8988T (cell line): Measurements from ENCODE around the gene MARCO.

Experiments
- DNase-seq: peaks from one replicate; pipeline ENCODE4 v3.0.0; 2011

The MARCO gene

GRCh38 chr2:118942031-118942430, at the start of gene MARCO:
Gene MARCO, plus strand, starts transcription at chr2:118942194. Its CDS starts 107 bp downstream, at chr2:118942301.
- no peak for DNase-seq

- no peak for DNase-seq
These were observed 48.9 kb upstream of the MARCO start for GRCh38 chr2:118893100-118893499.

GRCh38 chr2:118902266-118903028, 39.5 kb upstream of the MARCO start:
- DNase-seq, result no peak

GRCh38 chr2:118903029-118903351, 39.0 kb upstream of the MARCO start:
- no peak for DNase-seq

GRCh38 chr2:118903551-118904479, 38.2 kb upstream of the MARCO start:
- no peak for DNase-seq

GRCh38 chr2:118905206-118905605, 36.8 kb upstream of the MARCO start:
- no peak for DNase-seq

GRCh38 chr2:118906186-118906585, 35.8 kb upstream of the MARCO start:
- no peak for DNase-seq

- DNase-seq, result no peak
These were observed 34.2 kb upstream of the MARCO start for GRCh38 chr2:118907759-118908158.

- no peak for DNase-seq
These were observed 32.8 kb upstream of the MARCO start for GRCh38 chr2:118909191-118909590.

- no peak for DNase-seq
These were observed 30.7 kb upstream of the MARCO start for GRCh38 chr2:118911166-118911856.

GRCh38 chr2:118911936-118912335, 30.1 kb upstream of the MARCO start:
- no peak for DNase-seq

- DNase-seq, result no peak
These were observed 28.7 kb upstream of the MARCO start for GRCh38 chr2:118913131-118913802.

- DNase-seq, result no peak
These were observed 28.0 kb upstream of the MARCO start for GRCh38 chr2:118913803-118914645.

- no peak for DNase-seq
These were observed 27.1 kb upstream of the MARCO start for GRCh38 chr2:118914721-118915453.

GRCh38 chr2:118918017-118918416, 24.0 kb upstream of the MARCO start:
- no peak for DNase-seq

GRCh38 chr2:118921646-118922045, 20.3 kb upstream of the MARCO start:
- no peak for DNase-seq

GRCh38 chr2:118922254-118922653, 19.7 kb upstream of the MARCO start:
- DNase-seq, result no peak

- DNase-seq, result no peak
These were observed 18.6 kb upstream of the MARCO start for GRCh38 chr2:118923371-118923770.

- DNase-seq, result no peak
These were observed 16.5 kb upstream of the MARCO start for GRCh38 chr2:118925476-118925875.

- no peak for DNase-seq
These were observed 16.0 kb upstream of the MARCO start for GRCh38 chr2:118925981-118926380.

- DNase-seq, result no peak
These were observed 12.9 kb upstream of the MARCO start for GRCh38 chr2:118929059-118929458.
